H1 (cell line): Measurements from ENCODE around the gene FGFRL1. TPM values are rescaled to one million over a fixed set of nuclear protein-coding genes. Genes with fewer than 3 reads are reported as not detected.

Experiments
- CTCF ChIA-PET: fragments of 300-600 bp; sonication (Branson Sonifier 250); formaldehyde crosslinking; loops from one replicate; lab custom pipeline; 2021; ENCODE audit not compliant: partially characterized antibody; lab: Charles Lee
- POLR2A ChIA-PET: fragments of 300-600 bp; sonication (Branson Sonifier 250); formaldehyde crosslinking; loops from one replicate; lab custom pipeline; 2021; ENCODE audit warnings: inconsistent platforms; ENCODE audit not compliant: partially characterized antibody; lab: Charles Lee
- DNase-seq, 2 experiments: peaks; one replicate each; pipeline versions ENCODE4 v3.0.0 to v3.0.0-alpha.2; 2010 to 2022; ENCODE audit warnings: low spot score in 2 of 2, low read depth in 1 of 2, mixed read lengths in 1 of 2
- FAIRE-seq: peaks from 2 replicates; lab custom pipeline; 2011; peaks lifted over from hg19 to GRCh38; lab: Jason Lieb, UNC
- H2AFZ ChIP-seq: 2 replicates; pipeline ENCODE4 v1.8.1; 2012; ENCODE audit warnings: low read length, inconsistent platforms
- H2AK5ac ChIP-seq: 2 replicates; pipeline ENCODE4 v1.6.1; 2013; ENCODE audit warnings: low read depth, low read length
- H2BK120ac ChIP-seq: replicated peaks from 2 replicates; pipeline ENCODE3; 2013; ENCODE audit warnings: low read depth, low read length, inconsistent platforms
- H2BK12ac ChIP-seq: 2 replicates; pipeline ENCODE4 v1.6.1; 2013; ENCODE audit warnings: low read depth, low read length
- H2BK15ac ChIP-seq: 2 replicates; pipeline ENCODE4 v1.6.1; 2013; ENCODE audit warnings: low read length
- H2BK20ac ChIP-seq: 2 replicates; pipeline ENCODE4 v1.6.1; 2013; ENCODE audit warnings: low read length
- H2BK5ac ChIP-seq: 2 replicates; pipeline ENCODE4 v1.6.1; 2013; ENCODE audit warnings: low read depth, low read length
- H3K14ac ChIP-seq: 2 replicates; pipeline ENCODE4 v1.6.1; 2013; ENCODE audit warnings: inconsistent platforms; ENCODE audit not compliant: insufficient read length
- H3K18ac ChIP-seq: 2 replicates; pipeline ENCODE4 v1.6.1; 2013; ENCODE audit warnings: low read length; ENCODE audit errors: extremely low read depth
- H3K23ac ChIP-seq: 2 replicates; pipeline ENCODE4 v1.6.1; 2013; ENCODE audit warnings: inconsistent platforms; ENCODE audit not compliant: insufficient read length
- H3K23me2 ChIP-seq: 2 replicates; pipeline ENCODE4 v1.6.1; 2013; ENCODE audit warnings: low read depth, low read length
- H3K27ac ChIP-seq: 2 replicates; pipeline ENCODE4 v1.6.1; 2011; ENCODE audit warnings: low read depth, low read length, inconsistent platforms
- H3K27me3 ChIP-seq, 4 experiments: replicated peaks in 1 of 4; 1 replicate in 1 of 4; 2 replicates in 3 of 4; pipeline versions ENCODE4 v1.6.1 to v1.8.1; 2011 to 2013; ENCODE audit warnings: low read length in 3 of 4, mild to moderate bottlenecking in 3 of 4, inconsistent platforms in 2 of 4, mixed read lengths in 2 of 4, moderate library complexity in 1 of 4; ENCODE audit not compliant: control insufficient read depth in 3 of 4, insufficient read depth in 3 of 4; ENCODE audit errors: extremely low read depth in 1 of 4
- H3K36me3 ChIP-seq, 4 experiments: 2 replicates each; pipeline versions ENCODE4 v1.6.1 to v1.8.1; 2011 to 2013; ENCODE audit warnings: mild to moderate bottlenecking in 4 of 4, low read length in 3 of 4, moderate library complexity in 2 of 4, control low read depth in 1 of 4, inconsistent platforms in 1 of 4; ENCODE audit not compliant: insufficient read depth in 4 of 4, control insufficient read depth in 2 of 4
- H3K4ac ChIP-seq: replicated peaks from 2 replicates; pipeline ENCODE3; 2013; ENCODE audit warnings: low read length, low read depth, mixed read lengths, inconsistent platforms; ENCODE audit not compliant: insufficient read length
- H3K4me1 ChIP-seq, 4 experiments: replicated peaks in 1 of 4; 1 replicate in 1 of 4; 2 replicates in 3 of 4; pipeline versions ENCODE4 v1.6.1 to v1.8.1; 2011 to 2013; ENCODE audit warnings: low read length in 3 of 4, inconsistent platforms in 2 of 4, mixed read lengths in 1 of 4; ENCODE audit not compliant: insufficient read depth in 4 of 4, control insufficient read depth in 3 of 4
- H3K4me2 ChIP-seq, 2 experiments: 2 replicates each; pipeline versions ENCODE4 v1.6.1 to v1.8.1; 2011 to 2013; ENCODE audit warnings: low read depth in 2 of 2, low read length in 2 of 2, control low read depth in 1 of 2, inconsistent platforms in 1 of 2, mild to moderate bottlenecking in 1 of 2; ENCODE audit not compliant: insufficient read depth in 1 of 2
- H3K4me3 ChIP-seq, 4 experiments: fragments of 200-600, 300-600 bp in 1 of 4; sonication (generic), shearing (Covaris generic), sonication (Bioruptor Twin) in 1 of 4; 2 replicates each; pipeline versions ENCODE4 v1.5.1 to v1.8.1; 2011 to 2016; ENCODE audit warnings: low read length in 4 of 4, low read depth in 3 of 4, control low read depth in 2 of 4, inconsistent platforms in 2 of 4, mild to moderate bottlenecking in 2 of 4, mixed read lengths in 1 of 4, moderate library complexity in 1 of 4; ENCODE audit not compliant: insufficient read depth in 2 of 4; ENCODE audit errors: extremely low read depth in 1 of 4
- H3K56ac ChIP-seq: replicated peaks from 2 replicates; pipeline ENCODE3; 2013; ENCODE audit warnings: low read depth, mild to moderate bottlenecking, mixed read lengths, low read length, inconsistent platforms; ENCODE audit not compliant: insufficient read length
- H3K79me1 ChIP-seq: 2 replicates; pipeline ENCODE4 v1.6.1; 2013; ENCODE audit warnings: low read depth, low read length, control low read depth
- H3K79me2 ChIP-seq, 2 experiments: 2 replicates each; pipeline versions ENCODE4 v1.6.1 to v1.8.1; 2012 to 2013; ENCODE audit warnings: low read length in 2 of 2, mild to moderate bottlenecking in 2 of 2, inconsistent platforms in 1 of 2; ENCODE audit not compliant: insufficient read depth in 2 of 2, control insufficient read depth in 1 of 2
- H3K9ac ChIP-seq, 4 experiments: replicated peaks in 1 of 4; 1 replicate in 1 of 4; 2 replicates in 3 of 4; pipeline versions ENCODE4 v1.6.1 to v1.8.1; 2011 to 2013; ENCODE audit warnings: low read depth in 3 of 4, low read length in 3 of 4, control low read depth in 2 of 4, mild to moderate bottlenecking in 2 of 4, moderate library complexity in 2 of 4, inconsistent platforms in 1 of 4; ENCODE audit errors: extremely low read depth in 1 of 4
- H3K9me3 ChIP-seq, 2 experiments: 2 replicates each; pipeline versions ENCODE4 v1.6.1 to v1.8.1; 2012 to 2013; ENCODE audit warnings: mild to moderate bottlenecking in 2 of 2, moderate library complexity in 2 of 2, control low read depth in 1 of 2, inconsistent platforms in 1 of 2, low read depth in 1 of 2, low read length in 1 of 2, mixed read lengths in 1 of 2; ENCODE audit not compliant: insufficient read depth in 2 of 2
- H4K20me1 ChIP-seq, 2 experiments: replicated peaks in 1 of 2; 2 replicates each; pipeline versions ENCODE3 to v1.8.1; 2011 to 2013; ENCODE audit warnings: inconsistent platforms in 2 of 2, low read length in 2 of 2, mild to moderate bottlenecking in 1 of 2; ENCODE audit not compliant: insufficient read depth in 2 of 2, control insufficient read depth in 1 of 2
- H4K5ac ChIP-seq: 2 replicates; pipeline ENCODE4 v1.6.1; 2013; ENCODE audit warnings: low read length, low read depth, mixed read lengths, inconsistent platforms; ENCODE audit not compliant: insufficient read length
- H4K8ac ChIP-seq: 2 replicates; pipeline ENCODE4 v1.8.0; 2013; ENCODE audit warnings: mild to moderate bottlenecking, moderate library complexity, low read length, inconsistent platforms; ENCODE audit not compliant: insufficient read depth; ENCODE audit errors: extremely low read depth
- H4K91ac ChIP-seq: replicated peaks from 2 replicates; pipeline ENCODE3; 2013; ENCODE audit warnings: low read length, mixed read lengths, inconsistent platforms; ENCODE audit not compliant: insufficient read length
- KDM1A ChIP-seq: fragments of 200-600, 300-600 bp; sonication (generic); IDR thresholded peaks from 2 replicates; pipeline ENCODE4 v1.7.1; 2016; ENCODE audit warnings: mild to moderate bottlenecking, low read length, borderline replicate concordance
- RBBP5 ChIP-seq: IDR thresholded peaks from 2 replicates; pipeline ENCODE4 v1.7.1; 2012; ENCODE audit warnings: low read depth, mild to moderate bottlenecking, inconsistent platforms, low read length, moderate library complexity, borderline replicate concordance
- SP1 ChIP-seq: IDR thresholded peaks from 2 replicates; pipeline ENCODE4 v1.6.1; 2011; ENCODE audit warnings: low read depth, low read length
- TAF7 ChIP-seq: optimal IDR thresholded peaks from 2 replicates; pipeline ENCODE3; 2011; ENCODE audit warnings: low read depth, mild to moderate bottlenecking, inconsistent platforms, low read length, moderate library complexity, borderline replicate concordance
- WGBS, 2 experiments: shearing (Covaris generic) in 1 of 2; methylation state at CpG; one replicate each; pipeline versions ENCODE4 v1.1.6 to v1.1.7; 2013 to 2015; ENCODE audit warnings: low lambda C conversion rate in 2 of 2, mixed read lengths in 2 of 2, inconsistent platforms in 1 of 2, low coverage in 1 of 2, missing lambda C conversion rate in 1 of 2; ENCODE audit not compliant: insufficient replicate concordance in 2 of 2, insufficient coverage in 1 of 2, insufficient read length in 1 of 2; ENCODE audit errors: extremely low coverage in 1 of 2, missing lambda C conversion rate in 1 of 2; 5-methylcytosine and 5-hydroxymethylcytosine counted together
- polyA plus RNA-seq, 7 experiments: library from polyadenylated mRNA; depleted of rRNA in 3 of 7; stranded (reverse) in 5 of 7; unstranded in 2 of 7; fragments of >200 nt in 5 of 7; fragments of 200-250 nt in 2 of 7; gene quantifications; 1 replicate in 5 of 7; 2 replicates in 1 of 7; 4 replicates in 1 of 7; pipeline versions ENCODE4 v1.2.1 to v1.2.3, GENCODE V29; 2011 to 2013; ENCODE audit warnings: missing spikeins in 2 of 7, mixed read lengths in 2 of 7
- total RNA-seq: library from RNA; stranded (reverse); fragmentation: NEBNext Ultra II Directional; extraction: Animal tissue kit (Norgen Biotek cat#: 25700); gene quantifications from 2 replicates; pipeline ENCODE4 v1.2.1, GENCODE V29; 2021

Gene FGFRL1
- total and polyA plus RNA-seq, 2 of the 8 experiments (the other 6 are each of a cell fraction or from before 2014, with no cell fraction given): 18.9 to 34.6 TPM

- H3K4ac ChIP-seq: no peak overlapping the region
- H2BK12ac ChIP-seq: no peak overlapping the region
- TF ChIP-seq KDM1A (no peak), SP1 (no peak), RBBP5 (no peak), TAF7 (no peak)
Measured at GRCh38 chr4:1006856-1007255, 4.6 kb upstream of the FGFRL1 start.

More at GRCh38 chr4:1006856-1007255, 4.6 kb upstream of the FGFRL1 start:
- Histone ChIP-seq H3K9ac (no peak overlapping the region), H3K56ac (no peak overlapping the region), H4K91ac (no peak overlapping the region), H3K4me3 (no peak overlapping the region), H4K20me1 (peaks cover 0 to 11% of the 10 kb centered on the region in 2 experiments), H4K5ac (no peak overlapping the region), H4K8ac (no peak overlapping the region), H2AFZ (no peak overlapping the region), H2BK20ac (no peak overlapping the region), H3K4me1 (peaks cover 0 to 17% (median 14%) of the 10 kb centered on the region in 4 experiments; a peak in 6 of 7 replicates), H2BK15ac (no peak overlapping the region), H2BK120ac (no peak overlapping the region), H3K9me3 (no peaks in the 10 kb centered on the region), H3K23me2 (peaks cover 26% of the 10 kb centered on the region; the same call in 1 of the 2 replicates), H3K14ac (no peak overlapping the region), H3K79me2 (no peaks in the 10 kb centered on the region), H2AK5ac (no peak overlapping the region), H3K27me3 (peaks cover 47 to 84% (median 79%) of the 10 kb centered on the region in 4 experiments), H3K23ac (no peak overlapping the region), H3K27ac (no peak overlapping the region), H3K18ac (no peak overlapping the region), H3K36me3 (no peaks in the 10 kb centered on the region), H3K79me1 (no peaks in the 10 kb centered on the region), H3K4me2 (no peak overlapping the region), H2BK5ac (no peak overlapping the region)
- DNase-seq: no peak
- POLR2A ChIA-PET: no interaction called here
- 88% methylated on average over 5 of the region's 5 CpGs; no CpG with 5 or more reads in 1 of the 2 experiments for WGBS, 2 experiments
- FAIRE-seq: no peak
- CTCF ChIA-PET: no interaction called here
